ENCODE measurements around the gene JAKMIP1.

DNA sequence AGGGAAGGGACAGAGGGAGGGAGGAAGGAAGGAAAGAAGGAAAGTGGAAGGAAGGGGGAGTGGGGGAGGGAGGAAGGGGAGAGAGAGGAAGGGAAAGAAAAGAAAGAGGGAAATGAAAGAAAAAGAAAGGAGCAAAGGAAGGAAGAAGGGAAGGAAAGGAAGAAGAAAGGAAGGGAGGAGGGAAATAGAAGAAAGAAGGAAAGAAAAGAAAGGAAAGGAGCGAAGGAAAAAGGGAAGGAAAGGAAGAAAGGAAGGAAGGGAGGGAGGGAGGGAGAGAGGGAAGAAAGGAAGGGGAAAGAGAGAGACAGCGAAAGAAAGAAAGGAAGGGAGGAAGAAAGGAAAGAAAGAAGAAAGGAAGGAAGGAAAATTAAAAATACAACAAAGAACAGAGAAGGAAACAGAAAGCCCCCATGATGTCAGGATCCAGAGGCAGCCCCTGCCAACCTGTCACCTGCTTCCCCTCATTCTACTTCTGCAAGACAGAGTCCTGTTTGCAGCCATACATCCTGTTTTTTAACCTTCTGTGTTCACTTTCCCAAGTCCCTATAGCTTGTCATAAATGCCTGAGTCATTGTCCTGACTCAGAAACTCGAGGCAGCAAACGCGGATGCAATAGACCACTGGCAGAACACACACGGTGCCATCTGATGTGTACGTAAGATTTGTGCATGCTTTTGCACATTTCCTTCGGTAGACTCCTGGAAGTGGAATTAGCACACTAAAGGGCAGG is 105.2 kb downstream of the JAKMIP1 start:
- no peak for TF ChIP-seq SP1 (IDR thresholded peaks at IDR 0.05)
- TF ChIP-seq FOXA1 (IDR thresholded peaks at IDR 0.05), result no peak
- TF ChIP-seq SUZ12 (IDR thresholded peaks at IDR 0.05), result no peak
- TF ChIP-seq FOXM1 (IDR thresholded peaks at IDR 0.05; ENCODE audit: borderline replicate concordance), result no peak
- no peak for TF ChIP-seq TARDBP (IDR thresholded peaks at IDR 0.05)
- TF ChIP-seq CTBP1 (IDR thresholded peaks at IDR 0.05; ENCODE audit: borderline replicate concordance), result no peak
- TF ChIP-seq BHLHE40 (IDR thresholded peaks at IDR 0.05; ENCODE audit: borderline replicate concordance), result no peak
- TF ChIP-seq ELF4 (IDR thresholded peaks at IDR 0.05), result no peak
- TF ChIP-seq LEF1 (IDR thresholded peaks at IDR 0.05; ENCODE audit: borderline replicate concordance), result no peak
